Smooth muscle cell (in vitro differentiated cells): ENCODE measurements around the gene ATAD2B. TPM values are rescaled to one million over a fixed set of nuclear protein-coding genes. Genes with fewer than 3 reads are reported as not detected.
"Not testable (repeated sequence)": the region's sequence is repeated elsewhere in the genome, so short reads cannot be mapped to it uniquely, and the experiment has no call there.

Experiments
- DNase-seq: peaks from one replicate; lab custom pipeline; 2025; ENCODE audit not compliant: unreplicated experiment; lab: John Stamatoyannopoulos, UW
- H2AFZ ChIP-seq: fragments of 200-600 bp; sonication (generic); 2 replicates; pipeline ENCODE4 v1.6.0; 2016; ENCODE audit warnings: antibody characterized with exemption, low read depth, mild to moderate bottlenecking
- H3F3A ChIP-seq: fragments of 200-600 bp; sonication (generic); 2 replicates; pipeline ENCODE4 v1.6.0; 2017; ENCODE audit warnings: antibody characterized with exemption, low read depth
- H3K27ac ChIP-seq: fragments of 200-600 bp; sonication (generic); 2 replicates; pipeline ENCODE4 v1.5.1; 2016; ENCODE audit warnings: low read depth, mild to moderate bottlenecking
- H3K27me3 ChIP-seq: fragments of 200-600 bp; sonication (generic); 2 replicates; pipeline ENCODE4 v1.6.1; 2016; ENCODE audit warnings: low read depth, mild to moderate bottlenecking
- H3K36me3 ChIP-seq: fragments of 200-600 bp; sonication (generic); 2 replicates; pipeline ENCODE4 v1.5.1; 2016; ENCODE audit warnings: low read depth
- H3K4me1 ChIP-seq: fragments of 200-600 bp; sonication (generic); 2 replicates; pipeline ENCODE4 v1.5.1; 2016; ENCODE audit warnings: low read depth
- H3K4me2 ChIP-seq: fragments of 200-600 bp; sonication (generic); 2 replicates; pipeline ENCODE4 v1.6.0; 2016; ENCODE audit warnings: mild to moderate bottlenecking
- H3K4me3 ChIP-seq: fragments of 200-600 bp; sonication (generic); 2 replicates; pipeline ENCODE4 v1.5.1; 2016; ENCODE audit warnings: mild to moderate bottlenecking
- H3K79me2 ChIP-seq: fragments of 200-600 bp; sonication (generic); 2 replicates; pipeline ENCODE4 v1.6.0; 2016; ENCODE audit warnings: low read depth, mild to moderate bottlenecking
- H3K9ac ChIP-seq: fragments of 200-600 bp; sonication (generic); 2 replicates; pipeline ENCODE4 v1.6.0; 2016; ENCODE audit warnings: low read depth
- H3K9me3 ChIP-seq: fragments of 200-600 bp; sonication (generic); replicated peaks from 2 replicates; pipeline ENCODE4 v1.5.1; 2016; ENCODE audit warnings: low read depth
- H4K20me1 ChIP-seq: fragments of 200-600 bp; sonication (generic); 2 replicates; pipeline ENCODE4 v1.6.0; 2016; ENCODE audit warnings: low read depth
- WGBS: methylation state at CpG from one replicate; pipeline ENCODE4 v1.1.7; 2016; ENCODE audit warnings: low lambda C conversion rate; 5-methylcytosine and 5-hydroxymethylcytosine counted together
- polyA plus RNA-seq: library from polyadenylated mRNA; unstranded; fragments of >200 nt; fragmentation: Nextera tagmentation; extraction: Ambion mirVana; gene quantifications from 2 replicates; pipeline ENCODE4 v1.2.1, GENCODE V29; 2016
- total RNA-seq: library from RNA; depleted of rRNA; stranded (reverse); fragments of >200 nt; gene quantifications from 2 replicates; pipeline ENCODE4 v1.2.3, GENCODE V29; 2014
- TF ChIP-seq, protein P1 (sequence below): fragments of 200-600 bp; sonication (generic); IDR thresholded peaks from 2 replicates; pipeline ENCODE4 v1.5.1; 2017; ENCODE audit warnings: borderline replicate concordance, mild to moderate bottlenecking, antibody characterized with exemption; ENCODE audit not compliant: insufficient read depth, poor library complexity, severe bottlenecking

The ATAD2B gene
- total and polyA plus RNA-seq, 2 experiments from 2014 or later, result 6.2 to 17.5 TPM

DNA sequence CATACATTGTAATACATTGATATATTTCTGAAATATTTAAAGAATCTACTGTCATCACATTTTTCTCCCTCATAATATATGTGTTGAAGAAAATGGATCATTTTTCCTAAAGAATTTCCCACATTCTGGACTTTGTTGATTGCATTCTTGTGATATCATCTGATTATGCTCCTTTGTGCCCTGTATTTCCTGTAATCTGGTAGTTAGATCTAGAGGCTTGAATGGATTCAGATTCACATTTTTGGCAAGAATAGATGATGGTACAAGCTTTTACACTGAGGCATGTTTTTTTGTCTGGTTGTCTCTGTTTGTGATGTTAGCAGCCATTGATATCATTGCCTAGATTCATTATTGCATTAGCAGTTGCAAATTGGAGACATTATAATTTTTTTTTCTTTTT is 26.7 kb upstream of the ATAD2B start:
- TF ChIP-seq, protein P1, sequence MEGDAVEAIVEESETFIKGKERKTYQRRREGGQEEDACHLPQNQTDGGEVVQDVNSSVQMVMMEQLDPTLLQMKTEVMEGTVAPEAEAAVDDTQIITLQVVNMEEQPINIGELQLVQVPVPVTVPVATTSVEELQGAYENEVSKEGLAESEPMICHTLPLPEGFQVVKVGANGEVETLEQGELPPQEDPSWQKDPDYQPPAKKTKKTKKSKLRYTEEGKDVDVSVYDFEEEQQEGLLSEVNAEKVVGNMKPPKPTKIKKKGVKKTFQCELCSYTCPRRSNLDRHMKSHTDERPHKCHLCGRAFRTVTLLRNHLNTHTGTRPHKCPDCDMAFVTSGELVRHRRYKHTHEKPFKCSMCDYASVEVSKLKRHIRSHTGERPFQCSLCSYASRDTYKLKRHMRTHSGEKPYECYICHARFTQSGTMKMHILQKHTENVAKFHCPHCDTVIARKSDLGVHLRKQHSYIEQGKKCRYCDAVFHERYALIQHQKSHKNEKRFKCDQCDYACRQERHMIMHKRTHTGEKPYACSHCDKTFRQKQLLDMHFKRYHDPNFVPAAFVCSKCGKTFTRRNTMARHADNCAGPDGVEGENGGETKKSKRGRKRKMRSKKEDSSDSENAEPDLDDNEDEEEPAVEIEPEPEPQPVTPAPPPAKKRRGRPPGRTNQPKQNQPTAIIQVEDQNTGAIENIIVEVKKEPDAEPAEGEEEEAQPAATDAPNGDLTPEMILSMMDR, result no peak
- Histone ChIP-seq H3K4me2 (no peak overlapping the region), H3K9me3 (no peaks in the 10 kb centered on the region), H3K4me3 (no peak overlapping the region), H2AFZ (no peak overlapping the region), H3F3A (no peaks in the 10 kb centered on the region), H3K27ac (no peak overlapping the region), H4K20me1 (peaks cover 82% of the 10 kb centered on the region), H3K27me3 (no peaks in the 10 kb centered on the region), H3K79me2 (peaks cover 75% of the 10 kb centered on the region), H3K36me3 (no peaks in the 10 kb centered on the region), H3K9ac (no peak overlapping the region), H3K4me1 (no peaks in the 10 kb centered on the region)
- DNase-seq, result no peak

DNA sequence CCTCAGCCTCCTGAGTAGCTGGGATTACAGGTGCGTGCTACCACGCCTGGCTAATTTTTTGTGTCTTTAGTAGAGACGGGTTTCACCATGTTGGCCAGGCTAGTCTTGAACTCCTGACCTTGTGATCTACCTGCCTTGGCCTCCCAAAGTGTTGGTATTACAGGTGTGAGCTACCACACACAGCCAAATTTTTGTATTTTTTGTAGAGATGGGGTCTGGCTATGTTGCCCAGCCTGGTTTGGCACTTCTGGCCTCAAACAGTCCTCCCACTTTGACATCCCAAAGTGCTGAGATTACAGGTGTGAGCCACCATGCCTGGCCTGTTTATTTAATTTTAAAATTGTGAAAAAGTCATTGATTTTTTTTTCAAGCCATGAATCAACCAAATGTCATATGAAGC is 25.6 kb upstream of the ATAD2B start:
- not testable (repeated sequence) for H3K27ac ChIP-seq, H3K4me3 ChIP-seq, DNase-seq, H3K9me3 ChIP-seq, H3K4me1 ChIP-seq, H3K9ac ChIP-seq, H3K36me3 ChIP-seq, H3K4me2 ChIP-seq, H3K27me3 ChIP-seq, H3F3A ChIP-seq, H2AFZ ChIP-seq
- peaks cover 83% of the 10 kb centered on the region for H4K20me1 ChIP-seq
- WGBS, result 99% methylated on average over 3 of the region's 3 CpGs
- H3K79me2 ChIP-seq, result peaks cover 79% of the 10 kb centered on the region

DNA sequence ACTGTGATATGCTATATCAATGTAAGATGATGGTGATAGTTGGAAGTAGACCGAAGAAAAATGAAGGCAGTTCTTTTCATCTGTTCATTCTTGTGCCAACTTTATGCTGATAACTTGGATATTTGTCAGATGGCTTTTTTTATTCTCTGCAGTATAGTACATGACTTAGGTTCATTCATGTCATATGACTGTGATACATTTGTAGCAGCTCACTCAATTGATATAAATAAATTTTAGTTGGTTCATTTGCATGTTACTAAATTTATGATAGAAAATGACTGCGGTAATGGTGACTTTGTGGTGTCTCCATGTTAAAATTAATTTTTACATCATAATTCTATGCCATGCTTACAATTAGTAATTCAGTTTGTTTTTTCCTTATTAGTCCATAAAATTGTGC is 20.4 kb upstream of the ATAD2B start:
- no peak overlapping the region for H3K4me3 ChIP-seq
- no peak overlapping the region for H3K9ac ChIP-seq
- H3K27ac ChIP-seq, result no peak overlapping the region
- H2AFZ ChIP-seq, result no peak overlapping the region
- 97% methylated on average over 2 of the region's 2 CpGs for WGBS
- H3F3A ChIP-seq, result no peaks in the 10 kb centered on the region
- DNase-seq, result no peak
- H3K4me1 ChIP-seq, result peaks cover 11% of the 10 kb centered on the region
- H3K4me2 ChIP-seq, result no peak overlapping the region
- H3K27me3 ChIP-seq, result no peaks in the 10 kb centered on the region
- no peaks in the 10 kb centered on the region for H3K9me3 ChIP-seq
- TF ChIP-seq, protein P1, result no peak
- no peaks in the 10 kb centered on the region for H3K36me3 ChIP-seq
- peaks cover 81% of the 10 kb centered on the region for H4K20me1 ChIP-seq
- peaks cover 89% of the 10 kb centered on the region for H3K79me2 ChIP-seq

DNA sequence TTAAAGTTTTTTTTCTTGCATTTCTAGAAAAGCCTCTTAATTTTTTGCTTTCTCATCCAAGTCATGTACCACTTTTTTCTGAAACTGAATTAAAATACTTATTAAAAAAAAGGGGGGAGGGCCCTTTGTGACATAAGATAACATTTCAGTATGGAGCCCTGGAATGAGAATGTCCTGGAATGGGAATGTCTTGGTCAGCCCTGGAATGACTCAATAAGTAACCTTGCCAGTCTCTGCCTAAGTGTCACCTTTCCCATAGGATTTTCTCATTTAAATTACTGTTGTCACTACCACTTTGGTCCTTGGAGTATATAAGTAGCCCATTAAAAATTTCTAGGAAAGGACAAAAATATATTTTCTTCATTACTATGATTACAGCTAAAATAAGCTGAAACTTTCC is 18.1 kb upstream of the ATAD2B start:
- H3K4me2 ChIP-seq, result peak overlapping the region; percentile 26
- H3F3A ChIP-seq, result no peaks in the 10 kb centered on the region
- TF ChIP-seq, protein P1, result no peak
- H2AFZ ChIP-seq, result no peak overlapping the region
- H3K79me2 ChIP-seq, result peaks cover 86% of the 10 kb centered on the region
- DNase-seq, result no peak
- H3K4me1 ChIP-seq, result peaks cover 19% of the 10 kb centered on the region
- H3K4me3 ChIP-seq, result no peak overlapping the region
- no peak overlapping the region for H3K9ac ChIP-seq
- H4K20me1 ChIP-seq, result peaks cover 70% of the 10 kb centered on the region
- H3K27ac ChIP-seq, result no peak overlapping the region
- no peaks in the 10 kb centered on the region for H3K27me3 ChIP-seq
- no peaks in the 10 kb centered on the region for H3K9me3 ChIP-seq
- no peaks in the 10 kb centered on the region for H3K36me3 ChIP-seq
